Mucosa of descending colon (tissue), 3 donors: ENCODE data around the gene TFAP2A. TPM values are rescaled to one million over a fixed set of nuclear protein-coding genes. Genes with fewer than 3 reads are reported as not detected.
A peak's percentile ranks its signal among the peaks of the same experiment; 100 is the strongest.

Experiments
- ATAC-seq: fragments of 200-7000 bp; cut with Tn5 transposase; one replicate; pipeline ENCODE4 v1.9.1; 2020; ENCODE audit warnings: mild to moderate bottlenecking, moderate library complexity
- DNase-seq, 3 donors: peaks; one replicate each; pipeline ENCODE4 v3.0.0-alpha.2; 2020
- H3K36me3 ChIP-seq: fragments of 200-600 bp; one replicate; pipeline ENCODE4 v1.8.0; 2021; ENCODE audit warnings: low read depth, mild to moderate bottlenecking
- H3K4me1 ChIP-seq: fragments of 200-600 bp; one replicate; pipeline ENCODE4 v1.8.0; 2021; ENCODE audit warnings: low read depth, mild to moderate bottlenecking
- H3K4me3 ChIP-seq: fragments of 200-600 bp; one replicate; pipeline ENCODE4 v1.8.0; 2021; ENCODE audit warnings: mild to moderate bottlenecking
- H3K9me3 ChIP-seq: fragments of 200-600 bp; one replicate; pipeline ENCODE4 v1.8.0; 2021; ENCODE audit warnings: mild to moderate bottlenecking
- intact Hi-C, 2 donors: fragments of 100-400 bp; cut with DNase I in 1 of 2; cut with micrococcal nuclease in 1 of 2; formaldehyde crosslinking; loops; one replicate each; pipeline versions ENCODE4 v1.11.0 to v1.11.1; 2022; cut with DNase I, micrococcal nuclease
- total RNA-seq, 3 donors: library from RNA; stranded (reverse); fragmentation: NEBNext Ultra II Directional in 2 of 3; extraction: Animal tissue kit (Norgen Biotek cat#: 25700) in 2 of 3; gene quantifications; one replicate each; pipeline versions ENCODE4 v1.2.1 to v1.2.4, GENCODE V29; 2021 to 2023
- TF ChIP-seq, protein P1 (sequence below): fragments of 200-600 bp; IDR thresholded peaks from one replicate; pipeline ENCODE4 v1.8.0; 2022; ENCODE audit warnings: antibody characterized with exemption, mild to moderate bottlenecking
- donor health status: DM: no; HTN: no; CAD: no; lungs with moderate emphysema.
- donor health status: DM: no; HTN: no; CAD: no.
- donor health status: DM: no; HTN: yes; CAD: no.

Gene TFAP2A
- total RNA-seq, 3 donors from 2014 or later: 0.09 to 0.98 (median 0.53) TPM

DNA sequence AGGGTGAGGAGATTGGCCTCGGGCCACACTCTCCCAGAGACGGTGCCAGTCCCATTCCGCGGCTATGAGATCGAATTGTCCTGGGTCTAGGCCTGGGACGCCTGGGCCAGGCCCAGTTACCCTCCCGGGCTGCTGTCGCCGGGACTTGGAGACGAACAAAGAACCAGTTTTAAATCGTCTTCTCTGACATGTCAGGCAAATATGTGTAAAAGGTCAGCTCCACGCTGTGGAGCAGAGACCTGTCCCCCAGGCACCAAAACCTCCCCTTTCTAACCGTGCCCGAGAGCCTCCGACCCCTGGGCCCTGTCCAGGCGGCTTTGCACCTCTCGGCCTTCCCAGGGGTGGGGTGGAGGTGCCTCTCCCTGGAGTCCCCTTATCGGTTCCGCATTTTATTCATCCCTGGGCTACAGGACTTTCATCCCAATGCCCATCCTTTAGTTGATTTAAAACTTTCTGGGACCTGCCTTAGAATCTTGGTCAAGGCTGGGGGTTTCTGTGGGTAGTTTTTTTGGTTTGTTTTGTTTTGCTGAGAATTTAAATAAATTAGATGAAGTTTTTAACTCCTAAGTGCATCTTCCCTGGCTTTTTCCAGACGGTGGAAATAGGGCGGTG, 5.8 kb upstream of the TFAP2A start:
- Histone ChIP-seq H3K36me3 (no peaks in the 10 kb centered on the region), H3K9me3 (no peaks in the 10 kb centered on the region), H3K4me1 (peaks cover 4% of the 10 kb centered on the region), H3K4me3 (no peak overlapping the region)
- ATAC-seq (no peak), DNase-seq (peak in 1 of 3 donors; percentile 18)
- intact Hi-C loops: no loop called here
- TF ChIP-seq, protein P1, sequence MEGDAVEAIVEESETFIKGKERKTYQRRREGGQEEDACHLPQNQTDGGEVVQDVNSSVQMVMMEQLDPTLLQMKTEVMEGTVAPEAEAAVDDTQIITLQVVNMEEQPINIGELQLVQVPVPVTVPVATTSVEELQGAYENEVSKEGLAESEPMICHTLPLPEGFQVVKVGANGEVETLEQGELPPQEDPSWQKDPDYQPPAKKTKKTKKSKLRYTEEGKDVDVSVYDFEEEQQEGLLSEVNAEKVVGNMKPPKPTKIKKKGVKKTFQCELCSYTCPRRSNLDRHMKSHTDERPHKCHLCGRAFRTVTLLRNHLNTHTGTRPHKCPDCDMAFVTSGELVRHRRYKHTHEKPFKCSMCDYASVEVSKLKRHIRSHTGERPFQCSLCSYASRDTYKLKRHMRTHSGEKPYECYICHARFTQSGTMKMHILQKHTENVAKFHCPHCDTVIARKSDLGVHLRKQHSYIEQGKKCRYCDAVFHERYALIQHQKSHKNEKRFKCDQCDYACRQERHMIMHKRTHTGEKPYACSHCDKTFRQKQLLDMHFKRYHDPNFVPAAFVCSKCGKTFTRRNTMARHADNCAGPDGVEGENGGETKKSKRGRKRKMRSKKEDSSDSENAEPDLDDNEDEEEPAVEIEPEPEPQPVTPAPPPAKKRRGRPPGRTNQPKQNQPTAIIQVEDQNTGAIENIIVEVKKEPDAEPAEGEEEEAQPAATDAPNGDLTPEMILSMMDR: no peak

- Histone ChIP-seq H3K4me1 (peaks cover 2% of the 10 kb centered on the region), H3K4me3 (no peak overlapping the region), H3K36me3 (no peaks in the 10 kb centered on the region), H3K9me3 (no peaks in the 10 kb centered on the region)
- intact Hi-C loops: no loop called here
- DNase-seq: no peak
- TF ChIP-seq, protein P1: no peak
- no peak for ATAC-seq
Measured at GRCh38 chr6:10419749-10420545, 5.1 kb upstream of the TFAP2A start.

DNA sequence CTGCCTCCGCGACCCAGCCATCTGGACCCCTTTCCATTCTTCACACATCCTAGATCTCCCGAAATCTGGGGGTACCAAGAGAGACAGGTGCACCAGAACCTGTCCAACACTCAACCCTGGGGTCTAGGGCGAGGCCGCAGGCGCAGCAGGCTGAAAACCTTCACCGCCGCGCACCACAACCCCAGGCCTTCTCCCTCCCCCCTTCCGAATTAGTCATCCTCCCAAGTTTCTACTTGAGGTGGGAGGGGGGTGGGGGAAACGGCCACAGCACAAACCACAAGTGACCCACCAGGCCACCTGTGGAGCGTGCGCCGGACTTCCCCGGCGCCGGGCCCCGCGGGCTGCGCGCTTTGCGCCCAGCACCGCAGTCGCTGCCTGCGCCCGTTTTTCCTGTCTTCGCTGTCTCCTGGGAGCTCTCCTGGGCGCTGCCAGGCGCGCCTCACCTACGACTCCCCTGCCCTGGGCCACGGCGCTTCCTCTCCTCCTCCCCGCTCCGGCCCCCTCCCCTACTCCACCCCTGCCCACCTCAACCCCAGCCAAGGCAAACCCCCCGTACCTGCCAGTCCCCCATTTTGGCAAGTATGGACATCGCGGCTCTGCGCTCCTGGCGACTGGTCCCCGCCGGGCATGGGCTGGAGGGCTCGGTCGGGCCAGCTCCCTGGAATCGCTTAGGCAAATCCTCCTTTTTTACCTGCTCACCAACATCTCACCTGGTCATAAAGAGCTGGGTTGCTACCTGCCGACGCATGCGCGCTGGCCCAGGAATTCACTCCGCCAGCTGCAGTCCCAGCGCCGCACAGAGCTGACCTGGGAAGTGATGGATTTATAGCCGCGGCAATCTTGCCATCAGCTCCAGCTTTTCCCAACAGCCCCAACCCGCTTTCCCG, 4.2 kb upstream of the TFAP2A start:
- Histone ChIP-seq H3K36me3 (no peaks in the 10 kb centered on the region), H3K4me1 (peaks cover 3% of the 10 kb centered on the region), H3K4me3 (no peak overlapping the region), H3K9me3 (no peaks in the 10 kb centered on the region)
- intact Hi-C loops: no loop called here
- DNase-seq: peak in 2 of 3 donors; percentile 56 to 60
- TF ChIP-seq, protein P1: no peak
- peak; percentile 63 for ATAC-seq

DNA sequence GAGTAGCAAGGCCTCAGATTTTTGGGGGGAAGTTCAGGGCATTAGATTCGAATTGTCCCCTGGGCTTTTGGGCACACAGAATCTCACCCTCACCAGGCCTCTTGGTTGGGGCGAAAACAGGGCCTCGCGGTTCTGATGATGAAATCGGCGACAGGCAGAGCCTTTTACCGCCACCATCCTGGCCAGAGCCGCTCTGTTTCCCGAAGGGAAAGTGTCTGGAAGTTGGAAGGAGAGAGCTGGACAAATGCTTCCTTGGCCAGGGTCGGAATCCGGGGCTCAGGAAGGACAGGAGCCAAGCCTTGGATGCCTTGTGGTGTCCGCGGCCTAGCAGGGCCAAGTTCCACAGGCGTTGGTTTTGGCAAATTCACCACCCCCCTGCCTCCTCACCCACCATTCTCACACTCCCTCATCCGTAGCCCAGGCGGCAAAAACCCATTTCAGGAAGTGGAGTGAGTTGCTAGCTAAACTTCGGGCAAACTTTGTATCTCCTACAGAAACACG, 3.5 kb upstream of the TFAP2A start:
- TF ChIP-seq, protein P1: no peak
- ATAC-seq: no peak
- H3K4me1 ChIP-seq: peaks cover 8% of the 10 kb centered on the region

DNA sequence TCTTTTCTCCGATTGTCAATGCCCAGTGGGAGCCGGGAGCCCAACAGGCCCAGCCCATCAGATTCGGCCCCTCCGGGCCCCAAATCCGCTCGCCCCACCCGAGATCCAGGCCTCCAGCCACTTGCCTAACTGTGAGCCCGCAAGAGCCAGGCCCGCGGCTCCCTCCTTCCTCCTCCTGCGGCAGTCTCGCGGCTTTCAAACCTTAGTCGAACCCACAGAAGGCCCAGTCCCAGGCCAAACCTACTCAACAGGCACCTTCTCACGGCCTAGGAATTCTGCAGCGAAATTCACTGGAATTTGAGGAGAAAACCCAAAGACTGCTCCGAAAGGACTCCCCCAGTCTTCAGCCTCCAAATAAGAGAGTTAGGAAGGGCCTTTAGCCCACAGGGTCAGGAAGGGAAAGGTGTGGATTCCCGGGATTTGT, 2.8 kb upstream of the TFAP2A start:
- Histone ChIP-seq H3K9me3 (no peaks in the 10 kb centered on the region), H3K4me3 (no peak overlapping the region), H3K4me1 (peaks cover 13% of the 10 kb centered on the region), H3K36me3 (no peaks in the 10 kb centered on the region)
- no peak for ATAC-seq
- intact Hi-C loops: no loop called here
- TF ChIP-seq, protein P1: no peak
- DNase-seq: no peak

More for the DNA sequence above, 3.5 kb upstream of the TFAP2A start:
- no peak for DNase-seq
- intact Hi-C loops: no loop called here
- H3K36me3 ChIP-seq: no peaks in the 10 kb centered on the region
- no peak overlapping the region for H3K4me3 ChIP-seq
- H3K9me3 ChIP-seq: no peaks in the 10 kb centered on the region
